CD14-positive monocyte (primary cell): ENCODE measurements around the gene MEI4. TPM values are rescaled to one million over a fixed set of nuclear protein-coding genes. Genes with fewer than 3 reads are reported as not detected.
A peak's percentile ranks its signal among the peaks of the same experiment; 100 is the strongest.

ENCODE experiments used
- DNase-seq, 3 donors: peaks; one replicate each; pipeline ENCODE4 v3.0.0-alpha.2; 2011 to 2022
- H2AFZ ChIP-seq: 2 replicates; pipeline ENCODE4 v1.6.0; 2012; ENCODE audit warnings: mild to moderate bottlenecking, low read depth, low read length, inconsistent platforms; ENCODE audit not compliant: insufficient read depth, poor library complexity, severe bottlenecking
- H3K27ac ChIP-seq, 2 donors: 1 replicate in 1 of 2; 2 replicates in 1 of 2; pipeline ENCODE4 v1.5.1; 2012 to 2013; ENCODE audit warnings: low read length in 2 of 2, control low read depth in 1 of 2, inconsistent platforms in 1 of 2, low read depth in 1 of 2, mild to moderate bottlenecking in 1 of 2
- H3K27me3 ChIP-seq, 2 donors: one replicate each; pipeline versions ENCODE4 v1.6.0 to v1.6.1; 2011 to 2013; ENCODE audit warnings: low read length in 2 of 2; ENCODE audit not compliant: control insufficient read depth in 2 of 2, insufficient read depth in 2 of 2
- H3K36me3 ChIP-seq, 2 donors: replicated peaks in 1 of 2; 1 replicate in 1 of 2; 2 replicates in 1 of 2; pipeline versions ENCODE4 v1.5.1 to v1.6.1; 2012 to 2013; ENCODE audit warnings: low read length in 2 of 2, control low read depth in 1 of 2, inconsistent platforms in 1 of 2, mild to moderate bottlenecking in 1 of 2; ENCODE audit not compliant: insufficient read depth in 2 of 2, control insufficient read depth in 1 of 2
- H3K4me1 ChIP-seq, 2 donors: 1 replicate in 1 of 2; 2 replicates in 1 of 2; pipeline versions ENCODE4 v1.5.1 to v1.6.1; 2012 to 2013; ENCODE audit warnings: low read length in 2 of 2, control low read depth in 1 of 2, inconsistent platforms in 1 of 2, mild to moderate bottlenecking in 1 of 2, moderate library complexity in 1 of 2; ENCODE audit not compliant: insufficient read depth in 2 of 2, control insufficient read depth in 1 of 2
- H3K4me2 ChIP-seq: replicated peaks from 2 replicates; pipeline ENCODE3; 2012; ENCODE audit warnings: low read length, moderate library complexity, mild to moderate bottlenecking; ENCODE audit not compliant: poor library complexity, severe bottlenecking; ENCODE audit errors: extremely low read depth
- H3K4me3 ChIP-seq, 3 experiments: fragments of 200-600 bp in 1 of 3; sonication (generic) in 1 of 3; replicated peaks in 1 of 3; 1 replicate in 2 of 3; 2 replicates in 1 of 3; pipeline ENCODE4 v1.5.1; 2011 to 2013; ENCODE audit warnings: low read length in 3 of 3, mild to moderate bottlenecking in 3 of 3, control low read depth in 2 of 3, low read depth in 2 of 3, inconsistent platforms in 1 of 3, moderate library complexity in 1 of 3
- H3K79me2 ChIP-seq: 2 replicates; pipeline ENCODE4 v1.6.0; 2012; ENCODE audit warnings: mild to moderate bottlenecking, control low read depth, inconsistent platforms, low read length, moderate library complexity; ENCODE audit not compliant: insufficient read depth
- H3K9ac ChIP-seq: 2 replicates; pipeline ENCODE4 v1.6.0; 2017; ENCODE audit warnings: low read length, mild to moderate bottlenecking; ENCODE audit not compliant: insufficient read depth, poor library complexity, severe bottlenecking
- H3K9me3 ChIP-seq, 2 donors: replicated peaks in 1 of 2; 1 replicate in 1 of 2; 2 replicates in 1 of 2; pipeline versions ENCODE4 v1.5.1 to v1.6.1; 2012 to 2013; ENCODE audit warnings: low read length in 2 of 2, control low read depth in 1 of 2; ENCODE audit not compliant: control insufficient read depth in 1 of 2, insufficient read depth in 1 of 2
- H4K20me1 ChIP-seq: 2 replicates; pipeline ENCODE4 v1.6.0; 2012; ENCODE audit warnings: mild to moderate bottlenecking, low read length, control low read depth, moderate library complexity; ENCODE audit not compliant: insufficient read depth
- H3K27ac Mint-ChIP-seq, 7 donors: one replicate each; pipeline ENCODE4 v1.8.0; 2020; ENCODE audit warnings: mild to moderate bottlenecking in 7 of 7, mixed read lengths in 7 of 7, moderate library complexity in 6 of 7, inconsistent platforms in 2 of 7
- H3K27me3 Mint-ChIP-seq, 3 donors: one replicate each; pipeline ENCODE4 v1.8.0; 2021 to 2022; ENCODE audit warnings: low read depth in 3 of 3, mild to moderate bottlenecking in 3 of 3, mixed read lengths in 3 of 3, moderate library complexity in 3 of 3, inconsistent platforms in 1 of 3
- H3K36me3 Mint-ChIP-seq, 2 donors: one replicate each; pipeline ENCODE4 v1.8.0; 2020; ENCODE audit warnings: mixed read lengths in 2 of 2, inconsistent platforms in 1 of 2, mild to moderate bottlenecking in 1 of 2
- H3K4me1 Mint-ChIP-seq: one replicate; pipeline ENCODE4 v1.8.0; 2020; ENCODE audit warnings: mild to moderate bottlenecking, mixed read lengths
- H3K4me3 Mint-ChIP-seq, 2 donors: one replicate each; pipeline ENCODE4 v1.8.0; 2020; ENCODE audit warnings: mild to moderate bottlenecking in 2 of 2, mixed read lengths in 2 of 2, moderate library complexity in 1 of 2
- H3K9me3 Mint-ChIP-seq, 7 donors: one replicate each; pipeline ENCODE4 v1.8.0; 2020 to 2022; ENCODE audit warnings: mixed read lengths in 7 of 7, mild to moderate bottlenecking in 6 of 7, moderate library complexity in 6 of 7, inconsistent platforms in 2 of 7
- CTCF ChIP-seq: fragments of 200-600 bp; IDR thresholded peaks from one replicate; pipeline ENCODE4 v1.8.0; 2022; ENCODE audit warnings: antibody characterized with exemption, mild to moderate bottlenecking
- WGBS: methylation state at CpG from one replicate; pipeline ENCODE4 v1.1.5; 2013; ENCODE audit warnings: missing lambda C conversion rate; ENCODE audit not compliant: insufficient coverage; 5-methylcytosine and 5-hydroxymethylcytosine counted together
- intact Hi-C, 2 donors: fragments of 100-400 bp; cut with micrococcal nuclease; formaldehyde crosslinking; loops; one replicate each; pipeline versions ENCODE4 v1.15.0 to v1.15.1; 2023
- polyA plus RNA-seq, 3 donors: library from polyadenylated mRNA; depleted of rRNA in 1 of 3; unstranded in 2 of 3; stranded (reverse) in 1 of 3; fragments of 300-500 nt in 2 of 3; fragments of >200 nt in 1 of 3; fragmentation: Illumina TruSeq in 2 of 3; gene quantifications; 1 replicate in 2 of 3; 2 replicates in 1 of 3; pipeline ENCODE4 v1.2.3, GENCODE V29; 2012 to 2021

Gene MEI4
- polyA plus RNA-seq, 3 donors, result not detected

GRCh38 chr6:77644102-77644705, 8.6 kb upstream of the MEI4 start:
- WGBS, result 80% methylated on average over 1 of the region's 2 CpGs
- no peaks in the 10 kb centered on the region for H3K27me3 ChIP-seq
- no peak overlapping the region for H3K9ac ChIP-seq
- no peaks in the 10 kb centered on the region for H3K4me1 ChIP-seq
- intact Hi-C loops, result no loop called here
- no peak overlapping the region for H3K4me3 ChIP-seq
- TF ChIP-seq CTCF, result no peak
- no peaks in the 10 kb centered on the region for H3K36me3 ChIP-seq
- no peak for DNase-seq
- H3K27me3 Mint-ChIP-seq, result peaks cover 0 to under 1% (median 0%) of the 10 kb centered on the region in 3 donors
- H3K4me2 ChIP-seq, result no peak overlapping the region
- no peak overlapping the region for H3K27ac Mint-ChIP-seq
- H3K79me2 ChIP-seq, result no peaks in the 10 kb centered on the region
- H3K27ac ChIP-seq, result no peak overlapping the region
- H4K20me1 ChIP-seq, result no peaks in the 10 kb centered on the region
- H3K9me3 Mint-ChIP-seq, result peaks cover 0 to 5% (median 0%) of the 10 kb centered on the region in 7 donors
- no peaks in the 10 kb centered on the region for H3K4me1 Mint-ChIP-seq
- no peak overlapping the region for H3K4me3 Mint-ChIP-seq
- no peaks in the 10 kb centered on the region for H3K9me3 ChIP-seq
- no peak overlapping the region for H2AFZ ChIP-seq
- H3K36me3 Mint-ChIP-seq, result no peaks in the 10 kb centered on the region

GRCh38 chr6:77650098-77650663, 2.7 kb upstream of the MEI4 start:
- Histone ChIP-seq H2AFZ (peak overlapping the region; percentile 63), H3K9me3 (no peaks in the 10 kb centered on the region), H3K27me3 (no peaks in the 10 kb centered on the region), H4K20me1 (no peaks in the 10 kb centered on the region), H3K4me1 (peaks cover 0 to 5% of the 10 kb centered on the region in 2 donors), H3K79me2 (no peaks in the 10 kb centered on the region), H3K4me3 (peak overlapping the region; percentile 11 to 68 (median 38)), H3K27ac (no peak overlapping the region), H3K9ac (peak overlapping the region; percentile 53), H3K36me3 (no peaks in the 10 kb centered on the region), H3K4me2 (peak overlapping the region; percentile 75)
- intact Hi-C loops, result no loop called here
- no peak for TF ChIP-seq CTCF
- Mint-ChIP-seq H3K27ac (no peak overlapping the region), H3K36me3 (no peaks in the 10 kb centered on the region), H3K27me3 (peaks cover 0 to 5% (median 2%) of the 10 kb centered on the region in 3 donors), H3K4me1 (peaks cover 6% of the 10 kb centered on the region), H3K4me3 (peak overlapping the region; percentile 51 to 86), H3K9me3 (peaks cover 0 to 1% (median 0%) of the 10 kb centered on the region in 7 donors)
- DNase-seq, result no peak
- WGBS, result 5% methylated on average over 37 of the region's 37 CpGs
